Keratinocyte (primary cell): Measurements from ENCODE around the gene NHSL1. TPM values are rescaled to one million over a fixed set of nuclear protein-coding genes. Genes with fewer than 3 reads are reported as not detected.

Experiments used
- DNase-seq: peaks from one replicate; pipeline ENCODE4 v3.0.0-alpha.2; 2011; ENCODE audit warnings: low read depth, missing footprints, low spot score
- FAIRE-seq: peaks from 2 replicates; lab custom pipeline; 2011; peaks lifted over from hg19 to GRCh38; lab: Jason Lieb, UNC
- H2AFZ ChIP-seq: 2 replicates; pipeline ENCODE4 v1.6.0; 2012; ENCODE audit warnings: low read length, control low read depth, inconsistent platforms; ENCODE audit not compliant: control insufficient read depth
- H3K27ac ChIP-seq: 2 replicates; pipeline ENCODE4 v1.5.1; 2011; ENCODE audit warnings: low read length; ENCODE audit not compliant: control insufficient read depth, insufficient read depth
- H3K27me3 ChIP-seq: 3 replicates; pipeline ENCODE4 v1.6.0; 2011; ENCODE audit warnings: low read length; ENCODE audit not compliant: control insufficient read depth, insufficient read depth; ENCODE audit errors: extremely low read depth
- H3K36me3 ChIP-seq, 2 experiments: 2 replicates in 1 of 2; 3 replicates in 1 of 2; pipeline ENCODE4 v1.5.1; 2011; ENCODE audit warnings: low read length in 2 of 2, mild to moderate bottlenecking in 1 of 2; ENCODE audit not compliant: control insufficient read depth in 2 of 2, insufficient read depth in 2 of 2; ENCODE audit errors: extremely low read depth in 1 of 2
- H3K4me1 ChIP-seq: 3 replicates; pipeline ENCODE4 v1.5.1; 2011; ENCODE audit warnings: low read length; ENCODE audit not compliant: control insufficient read depth, insufficient read depth; ENCODE audit errors: extremely low read depth
- H3K4me2 ChIP-seq: 3 replicates; pipeline ENCODE4 v1.6.0; 2011; ENCODE audit warnings: low read depth, low read length; ENCODE audit not compliant: control insufficient read depth, insufficient read depth; ENCODE audit errors: extremely low read depth
- H3K4me3 ChIP-seq, 3 experiments: fragments of 200-600 bp in 1 of 3; sonication (generic) in 1 of 3; 2 replicates in 2 of 3; 3 replicates in 1 of 3; pipeline ENCODE4 v1.5.1; 2011 to 2016; ENCODE audit warnings: low read length in 3 of 3, mild to moderate bottlenecking in 3 of 3, control low read depth in 2 of 3, inconsistent platforms in 1 of 3, low read depth in 1 of 3, mixed read lengths in 1 of 3, mixed run types in 1 of 3, moderate library complexity in 1 of 3; ENCODE audit not compliant: control insufficient read depth in 2 of 3, insufficient read depth in 2 of 3; ENCODE audit errors: extremely low read depth in 1 of 3
- H3K79me2 ChIP-seq: 2 replicates; pipeline ENCODE4 v1.6.0; 2012; ENCODE audit warnings: low read length; ENCODE audit not compliant: control insufficient read depth, insufficient read depth
- H3K9ac ChIP-seq: 3 replicates; pipeline ENCODE4 v1.6.0; 2011; ENCODE audit warnings: low read length; ENCODE audit not compliant: control insufficient read depth, insufficient read depth; ENCODE audit errors: extremely low read depth
- H3K9me1 ChIP-seq: 3 replicates; pipeline ENCODE4 v1.6.0; 2011; ENCODE audit warnings: low read length; ENCODE audit not compliant: control insufficient read depth, insufficient read depth; ENCODE audit errors: extremely low read depth
- H3K9me3 ChIP-seq: 2 replicates; pipeline ENCODE4 v1.5.1; 2012; ENCODE audit warnings: low read depth, low read length; ENCODE audit not compliant: control insufficient read depth
- H4K20me1 ChIP-seq: 3 replicates; pipeline ENCODE4 v1.6.0; 2011; ENCODE audit warnings: low read length; ENCODE audit not compliant: control insufficient read depth, insufficient read depth; ENCODE audit errors: extremely low read depth
- CTCF ChIP-seq, 3 experiments: IDR thresholded peaks in 1 of 3; conservative IDR thresholded peaks in 1 of 3; optimal IDR thresholded peaks in 1 of 3; 2 replicates in 2 of 3; 3 replicates in 1 of 3; pipeline versions ENCODE3 to v1.5.1; 2011; ENCODE audit warnings: low read length in 3 of 3, mild to moderate bottlenecking in 3 of 3, moderate library complexity in 2 of 3, control low read depth in 1 of 3, inconsistent platforms in 1 of 3; ENCODE audit not compliant: insufficient read depth in 2 of 3; ENCODE audit errors: extremely low read depth in 1 of 3
- EZH2 ChIP-seq: IDR thresholded peaks from one replicate; pipeline ENCODE4 v1.6.1; 2012; ENCODE audit warnings: inconsistent platforms, mild to moderate bottlenecking, low read length, moderate library complexity
- dilution Hi-C: fragments of 300-500 bp; cut with MboI; formaldehyde crosslinking; loops from one replicate; pipeline ENCODE4 v1.7.0; 2020; ENCODE audit warnings: low sequenced_read_pairs; ENCODE audit not compliant: extremely low pct_ligation_motif_present
- polyA plus RNA-seq, 5 experiments: library from polyadenylated mRNA; depleted of rRNA in 3 of 5; stranded (reverse) in 3 of 5; stranded (forward) in 1 of 5; unstranded in 1 of 5; fragments of >200 nt; gene quantifications; 1 replicate in 1 of 5; 2 replicates in 3 of 5; 3 replicates in 1 of 5; pipeline versions ENCODE4 v1.2.1 to v1.2.3, GENCODE V29; 2011 to 2012; ENCODE audit warnings: missing spikeins in 2 of 5, low read depth in 1 of 5, low replicate concordance in 1 of 5

Gene NHSL1
- polyA plus RNA-seq, 1 donor (not counting 4 experiments of a cell fraction or from before 2014, with no cell fraction given), result 11.8 TPM

- dilution Hi-C loops, result no loop called here
- H4K20me1 ChIP-seq, result no peaks in the 10 kb centered on the region
Measured at GRCh38 chr6:138389551-138389950, 109.7 kb downstream of the NHSL1 start.

GRCh38 chr6:138387577-138388368 lies 111.5 kb downstream of the NHSL1 start:
- dilution Hi-C loops, result no loop called here
- Histone ChIP-seq H2AFZ (no peak overlapping the region), H3K9me1 (no peaks in the 10 kb centered on the region), H3K4me1 (no peaks in the 10 kb centered on the region), H3K9me3 (no peaks in the 10 kb centered on the region), H3K9ac (no peak overlapping the region), H3K27me3 (no peaks in the 10 kb centered on the region), H3K36me3 (no peaks in the 10 kb centered on the region), H3K4me2 (no peak overlapping the region), H3K79me2 (no peaks in the 10 kb centered on the region), H3K27ac (no peak overlapping the region), H4K20me1 (no peaks in the 10 kb centered on the region), H3K4me3 (no peak overlapping the region)
- FAIRE-seq (no peak), DNase-seq (no peak)
- TF ChIP-seq CTCF (optimal IDR thresholded peaks at IDR 0.05 in 1 of 3, IDR thresholded peaks at IDR 0.05 in 1 of 3, conservative IDR thresholded peaks at IDR 0.05 in 1 of 3; ENCODE audit: extremely low read depth in 1 of 3, insufficient read depth in 2 of 3, low read length in 3 of 3) (no peak), EZH2 (no peak)

More at GRCh38 chr6:138389551-138389950, 109.7 kb downstream of the NHSL1 start:
- Histone ChIP-seq H3K4me3 (no peak overlapping the region), H3K79me2 (no peaks in the 10 kb centered on the region), H2AFZ (no peak overlapping the region), H3K27me3 (no peaks in the 10 kb centered on the region), H3K9me1 (no peaks in the 10 kb centered on the region), H3K9ac (no peak overlapping the region), H3K27ac (no peak overlapping the region), H3K4me2 (no peak overlapping the region), H3K4me1 (no peaks in the 10 kb centered on the region), H3K36me3 (no peaks in the 10 kb centered on the region), H3K9me3 (no peaks in the 10 kb centered on the region)
- TF ChIP-seq CTCF (optimal IDR thresholded peaks at IDR 0.05 in 1 of 3, IDR thresholded peaks at IDR 0.05 in 1 of 3, conservative IDR thresholded peaks at IDR 0.05 in 1 of 3; ENCODE audit: extremely low read depth in 1 of 3, insufficient read depth in 2 of 3, low read length in 3 of 3) (no peak), EZH2 (no peak)
- FAIRE-seq (no peak), DNase-seq (no peak)
